A549 treated with ZK216348 at 1 μM for 4 hours (cell line): ENCODE results near the gene ASF1A. TPM values are rescaled to one million over a fixed set of nuclear protein-coding genes. Genes with fewer than 3 reads are reported as not detected.

Experiments
- total RNA-seq: library from RNA; stranded (reverse); fragments of 200-300 nt; extraction: Qiagen RNA extraction; gene quantifications from 5 replicates; pipeline ENCODE4 v1.2.3, GENCODE V29; 2022; ENCODE audit warnings: low read depth

Gene ASF1A
- total RNA-seq = 8.3 to 10.9 TPM (median 9.6 TPM) in 5 replicates

DNA sequence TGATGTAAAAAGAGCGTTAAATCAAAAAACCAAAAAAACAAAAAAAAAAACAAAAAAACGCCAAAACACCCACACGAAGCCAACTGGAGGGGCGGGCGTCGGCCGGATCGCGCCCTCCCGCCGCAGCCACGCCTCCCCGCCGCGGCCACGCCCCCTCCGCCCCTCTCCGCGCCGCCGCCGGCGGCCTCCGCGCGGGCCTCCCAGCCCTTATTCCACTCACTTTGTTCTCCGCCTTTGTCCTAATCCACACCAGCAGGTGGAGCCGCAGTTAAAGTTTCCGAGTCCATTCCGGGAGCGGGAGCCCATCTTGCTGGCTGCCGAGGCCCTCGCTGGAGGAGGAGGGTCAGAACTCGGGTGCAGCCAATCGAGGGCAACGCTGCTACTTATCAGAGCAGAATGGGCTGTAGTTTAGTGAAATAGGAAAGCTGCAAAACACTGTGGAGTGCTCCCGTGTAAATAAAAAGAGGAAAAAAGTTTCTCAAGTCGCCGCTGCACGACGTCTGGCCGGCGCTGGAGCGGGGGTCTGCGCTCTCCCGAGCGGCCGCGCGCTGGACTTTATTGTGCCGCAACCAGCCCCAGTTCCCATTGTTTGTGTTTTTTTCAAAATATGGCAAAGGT lies at the start of gene ASF1A:
Gene ASF1A, plus strand, starts transcription at position 346 of the 618 bp plus-strand sequence. Its CDS starts 262 bp downstream, at position 608.

DNA sequence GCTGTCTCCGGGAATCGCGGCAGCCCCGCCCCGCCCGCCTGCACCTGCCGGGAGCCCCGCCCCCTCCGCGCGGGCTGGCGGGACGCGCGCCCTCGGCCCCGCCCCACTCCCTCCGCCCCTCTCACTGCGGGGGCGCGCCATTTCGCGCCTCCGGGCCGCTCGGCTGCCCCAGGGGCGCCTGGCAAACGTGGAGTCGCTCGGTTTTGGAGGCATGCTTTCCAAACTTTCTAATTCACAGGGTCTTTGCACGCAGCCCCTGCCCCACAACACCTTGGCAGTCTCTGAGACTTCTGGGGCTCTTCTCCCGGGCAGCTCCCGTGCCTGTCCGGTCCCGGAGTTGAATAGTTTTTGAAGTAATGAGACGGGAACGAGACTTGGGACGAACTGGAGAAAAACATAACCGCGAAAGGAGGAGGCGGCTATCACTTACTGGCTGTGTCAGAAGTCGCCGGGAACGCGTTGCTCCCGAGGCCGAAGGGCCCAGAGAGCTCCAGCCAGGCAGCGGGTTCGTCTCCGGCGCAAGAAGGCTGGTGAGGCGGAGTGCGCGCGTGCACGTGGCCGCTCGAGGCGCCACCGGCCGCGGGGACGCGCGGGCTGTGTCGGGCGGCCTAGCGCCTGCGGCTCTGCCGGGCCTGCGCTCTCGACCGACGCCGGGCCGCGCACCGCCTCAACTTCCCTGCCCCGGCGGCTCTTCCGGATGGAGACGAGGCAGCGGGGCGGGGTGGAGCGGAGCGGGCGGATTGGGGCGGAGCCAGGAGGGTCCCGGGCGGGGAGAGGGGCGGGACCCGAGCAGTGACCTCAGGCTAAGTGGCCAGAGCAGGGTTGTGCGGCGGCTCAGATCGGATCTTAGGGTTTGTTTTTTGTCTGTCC lies 40.7 kb downstream of the ASF1A start, which contains the start of gene MCM9:
Gene MCM9, minus strand, starts transcription at position 699 of the 870 bp plus-strand sequence. CDS start 3,436 bp downstream, outside the sequence.

Other genes starting within 250 kb of the ASF1A start
- gene CEP85L, start 242.6 kb upstream of the ASF1A start, total RNA-seq = 1.3 to 2.3 TPM (median 1.6 TPM) in 5 replicates
- gene MCM9, start 41.0 kb downstream of the ASF1A start, total RNA-seq = 3.5 to 5.5 TPM (median 5.3 TPM) in 5 replicates
- not detected in 5 replicates for gene FAM184A, start 184.5 kb downstream of the ASF1A start, total RNA-seq